ENCODE results near the gene MUC13.

The MUC13 gene

GRCh38 chr3:124882816-124883747, 51.5 kb downstream of the MUC13 start:
- Histone ChIP-seq H3K36me3 (ENCODE audit: insufficient read depth) (no peaks in the 10 kb centered on the region), H3K4me2 (no peak overlapping the region), H3K9ac (no peak overlapping the region), H4K20me1 (ENCODE audit: insufficient read depth) (no peaks in the 10 kb centered on the region), H3K27ac (no peak overlapping the region), H3K4me1 (ENCODE audit: low read depth, poor library complexity, severe bottlenecking) (peaks cover 40% of the 10 kb centered on the region), H2AFZ (ENCODE audit: low read depth) (no peak overlapping the region), H3K4me3 (IDR thresholded peaks at IDR 0.05; ENCODE audit: insufficient read depth, low read depth, low read length) (no peak overlapping the region), H3K79me2 (ENCODE audit: insufficient read depth, low read depth) (peaks cover 63% of the 10 kb centered on the region; the same call in 1 of the 2 replicates), H3K27me3 (ENCODE audit: insufficient read depth, low read depth) (no peaks in the 10 kb centered on the region)
- no peak for TF ChIP-seq CTCF (conservative IDR thresholded peaks at IDR 0.05; ENCODE audit: low read depth, low read length)

GRCh38 chr3:124881976-124882697, 52.4 kb downstream of the MUC13 start:
- H3K79me2 ChIP-seq (ENCODE audit: insufficient read depth, low read depth): peaks cover 73% of the 10 kb centered on the region; the same call in 1 of the 2 replicates
- no peak overlapping the region for H3K9ac ChIP-seq
- H2AFZ ChIP-seq (ENCODE audit: low read depth): no peak overlapping the region
- H3K27ac ChIP-seq: no peak overlapping the region
- no peak overlapping the region for H3K4me2 ChIP-seq
- H3K36me3 ChIP-seq (ENCODE audit: insufficient read depth): no peaks in the 10 kb centered on the region
- H3K27me3 ChIP-seq (ENCODE audit: insufficient read depth, low read depth): no peaks in the 10 kb centered on the region
- H4K20me1 ChIP-seq (ENCODE audit: insufficient read depth): no peaks in the 10 kb centered on the region
- peaks cover 44% of the 10 kb centered on the region for H3K4me1 ChIP-seq (ENCODE audit: low read depth, poor library complexity, severe bottlenecking)
- TF ChIP-seq CTCF (conservative IDR thresholded peaks at IDR 0.05; ENCODE audit: low read depth, low read length): no peak
- no peak overlapping the region for H3K4me3 ChIP-seq (IDR thresholded peaks at IDR 0.05; ENCODE audit: insufficient read depth, low read depth, low read length)

GRCh38 chr3:124879337-124879680, 55.2 kb downstream of the MUC13 start:
- no peak overlapping the region for H3K4me2 ChIP-seq
- no peaks in the 10 kb centered on the region for H4K20me1 ChIP-seq (ENCODE audit: insufficient read depth)
- peaks cover 81% of the 10 kb centered on the region for H3K79me2 ChIP-seq (ENCODE audit: insufficient read depth, low read depth)
- H2AFZ ChIP-seq (ENCODE audit: low read depth): no peak overlapping the region
- no peak overlapping the region for H3K4me3 ChIP-seq (IDR thresholded peaks at IDR 0.05; ENCODE audit: insufficient read depth, low read depth, low read length)
- no peaks in the 10 kb centered on the region for H3K36me3 ChIP-seq (ENCODE audit: insufficient read depth)
- H3K27me3 ChIP-seq (ENCODE audit: insufficient read depth, low read depth): no peaks in the 10 kb centered on the region
- H3K27ac ChIP-seq: no peak overlapping the region
- no peak overlapping the region for H3K9ac ChIP-seq
- H3K4me1 ChIP-seq (ENCODE audit: low read depth, poor library complexity, severe bottlenecking): peaks cover 52% of the 10 kb centered on the region
- no peak for TF ChIP-seq CTCF (conservative IDR thresholded peaks at IDR 0.05; ENCODE audit: low read depth, low read length)

GRCh38 chr3:124878561-124879336, 55.8 kb downstream of the MUC13 start:
- H3K4me3 ChIP-seq (IDR thresholded peaks at IDR 0.05; ENCODE audit: insufficient read depth, low read depth, low read length): no peak overlapping the region
- no peak overlapping the region for H2AFZ ChIP-seq (ENCODE audit: low read depth)
- no peak overlapping the region for H3K9ac ChIP-seq
- H3K36me3 ChIP-seq (ENCODE audit: insufficient read depth): no peaks in the 10 kb centered on the region
- H3K4me1 ChIP-seq (ENCODE audit: low read depth, poor library complexity, severe bottlenecking): peaks cover 49% of the 10 kb centered on the region
- no peak overlapping the region for H3K4me2 ChIP-seq
- TF ChIP-seq CTCF (conservative IDR thresholded peaks at IDR 0.05; ENCODE audit: low read depth, low read length): no peak
- no peaks in the 10 kb centered on the region for H3K27me3 ChIP-seq (ENCODE audit: insufficient read depth, low read depth)
- no peak overlapping the region for H3K27ac ChIP-seq
- H4K20me1 ChIP-seq (ENCODE audit: insufficient read depth): no peaks in the 10 kb centered on the region
- H3K79me2 ChIP-seq (ENCODE audit: insufficient read depth, low read depth): peaks cover 82% of the 10 kb centered on the region

Measured in KMS-11 (cell line).